Smooth muscle cell (in vitro differentiated cells): ENCODE measurements around the gene TTC21A. TPM values are rescaled to one million over a fixed set of nuclear protein-coding genes. Genes with fewer than 3 reads are reported as not detected.

Experiments
- DNase-seq: peaks from one replicate; lab custom pipeline; 2025; ENCODE audit not compliant: unreplicated experiment; lab: John Stamatoyannopoulos, UW
- H2AFZ ChIP-seq: fragments of 200-600 bp; sonication (generic); 2 replicates; pipeline ENCODE4 v1.6.0; 2016; ENCODE audit warnings: antibody characterized with exemption, low read depth, mild to moderate bottlenecking
- H3F3A ChIP-seq: fragments of 200-600 bp; sonication (generic); 2 replicates; pipeline ENCODE4 v1.6.0; 2017; ENCODE audit warnings: antibody characterized with exemption, low read depth
- H3K27ac ChIP-seq: fragments of 200-600 bp; sonication (generic); 2 replicates; pipeline ENCODE4 v1.5.1; 2016; ENCODE audit warnings: low read depth, mild to moderate bottlenecking
- H3K27me3 ChIP-seq: fragments of 200-600 bp; sonication (generic); 2 replicates; pipeline ENCODE4 v1.6.1; 2016; ENCODE audit warnings: low read depth, mild to moderate bottlenecking
- H3K36me3 ChIP-seq: fragments of 200-600 bp; sonication (generic); 2 replicates; pipeline ENCODE4 v1.5.1; 2016; ENCODE audit warnings: low read depth
- H3K4me1 ChIP-seq: fragments of 200-600 bp; sonication (generic); 2 replicates; pipeline ENCODE4 v1.5.1; 2016; ENCODE audit warnings: low read depth
- H3K4me2 ChIP-seq: fragments of 200-600 bp; sonication (generic); 2 replicates; pipeline ENCODE4 v1.6.0; 2016; ENCODE audit warnings: mild to moderate bottlenecking
- H3K4me3 ChIP-seq: fragments of 200-600 bp; sonication (generic); 2 replicates; pipeline ENCODE4 v1.5.1; 2016; ENCODE audit warnings: mild to moderate bottlenecking
- H3K79me2 ChIP-seq: fragments of 200-600 bp; sonication (generic); 2 replicates; pipeline ENCODE4 v1.6.0; 2016; ENCODE audit warnings: low read depth, mild to moderate bottlenecking
- H3K9ac ChIP-seq: fragments of 200-600 bp; sonication (generic); 2 replicates; pipeline ENCODE4 v1.6.0; 2016; ENCODE audit warnings: low read depth
- H3K9me3 ChIP-seq: fragments of 200-600 bp; sonication (generic); replicated peaks from 2 replicates; pipeline ENCODE4 v1.5.1; 2016; ENCODE audit warnings: low read depth
- H4K20me1 ChIP-seq: fragments of 200-600 bp; sonication (generic); 2 replicates; pipeline ENCODE4 v1.6.0; 2016; ENCODE audit warnings: low read depth
- WGBS: methylation state at CpG from one replicate; pipeline ENCODE4 v1.1.7; 2016; ENCODE audit warnings: low lambda C conversion rate; 5-methylcytosine and 5-hydroxymethylcytosine counted together
- polyA plus RNA-seq: library from polyadenylated mRNA; unstranded; fragments of >200 nt; fragmentation: Nextera tagmentation; extraction: Ambion mirVana; gene quantifications from 2 replicates; pipeline ENCODE4 v1.2.1, GENCODE V29; 2016
- total RNA-seq: library from RNA; depleted of rRNA; stranded (reverse); fragments of >200 nt; gene quantifications from 2 replicates; pipeline ENCODE4 v1.2.3, GENCODE V29; 2014
- TF ChIP-seq, protein P1 (sequence below): fragments of 200-600 bp; sonication (generic); IDR thresholded peaks from 2 replicates; pipeline ENCODE4 v1.5.1; 2017; ENCODE audit warnings: borderline replicate concordance, mild to moderate bottlenecking, antibody characterized with exemption; ENCODE audit not compliant: insufficient read depth, poor library complexity, severe bottlenecking

The TTC21A gene
- total and polyA plus RNA-seq, 2 experiments from 2014 or later, result 2.3 to 10.6 TPM

- Histone ChIP-seq H3K79me2 (peaks cover 37% of the 10 kb centered on the region), H2AFZ (no peak overlapping the region), H3K27ac (peak overlapping the region; percentile 97), H3K9ac (peak overlapping the region; percentile 56), H3K4me2 (peak overlapping the region; percentile 77), H3K36me3 (no peaks in the 10 kb centered on the region), H3K27me3 (no peaks in the 10 kb centered on the region), H3K4me1 (peaks cover 27% of the 10 kb centered on the region), H4K20me1 (peaks cover 44% of the 10 kb centered on the region), H3K4me3 (peak overlapping the region; percentile 80), H3K9me3 (no peaks in the 10 kb centered on the region), H3F3A (peaks cover 34% of the 10 kb centered on the region)
- TF ChIP-seq, protein P1, sequence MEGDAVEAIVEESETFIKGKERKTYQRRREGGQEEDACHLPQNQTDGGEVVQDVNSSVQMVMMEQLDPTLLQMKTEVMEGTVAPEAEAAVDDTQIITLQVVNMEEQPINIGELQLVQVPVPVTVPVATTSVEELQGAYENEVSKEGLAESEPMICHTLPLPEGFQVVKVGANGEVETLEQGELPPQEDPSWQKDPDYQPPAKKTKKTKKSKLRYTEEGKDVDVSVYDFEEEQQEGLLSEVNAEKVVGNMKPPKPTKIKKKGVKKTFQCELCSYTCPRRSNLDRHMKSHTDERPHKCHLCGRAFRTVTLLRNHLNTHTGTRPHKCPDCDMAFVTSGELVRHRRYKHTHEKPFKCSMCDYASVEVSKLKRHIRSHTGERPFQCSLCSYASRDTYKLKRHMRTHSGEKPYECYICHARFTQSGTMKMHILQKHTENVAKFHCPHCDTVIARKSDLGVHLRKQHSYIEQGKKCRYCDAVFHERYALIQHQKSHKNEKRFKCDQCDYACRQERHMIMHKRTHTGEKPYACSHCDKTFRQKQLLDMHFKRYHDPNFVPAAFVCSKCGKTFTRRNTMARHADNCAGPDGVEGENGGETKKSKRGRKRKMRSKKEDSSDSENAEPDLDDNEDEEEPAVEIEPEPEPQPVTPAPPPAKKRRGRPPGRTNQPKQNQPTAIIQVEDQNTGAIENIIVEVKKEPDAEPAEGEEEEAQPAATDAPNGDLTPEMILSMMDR, result no peak
- no peak for DNase-seq
- WGBS, result 3% methylated on average over 4 of the region's 9 CpGs
These were observed 46.4 kb downstream of the TTC21A start for GRCh38 chr3:39153977-39154279.

- peak overlapping the region; percentile 80 for H3K4me3 ChIP-seq
These were observed 47.0 kb downstream of the TTC21A start for GRCh38 chr3:39154280-39155021.

GRCh38 chr3:39156421-39156820, 48.9 kb downstream of the TTC21A start:
- H3K27me3 ChIP-seq, result no peaks in the 10 kb centered on the region

More at GRCh38 chr3:39154280-39155021, 47.0 kb downstream of the TTC21A start:
- no peaks in the 10 kb centered on the region for H3K27me3 ChIP-seq
- DNase-seq, result no peak
- WGBS, result 14% methylated on average over 18 of the region's 18 CpGs
- H3K9me3 ChIP-seq, result no peaks in the 10 kb centered on the region
- H3K36me3 ChIP-seq, result no peaks in the 10 kb centered on the region
- H3K9ac ChIP-seq, result peak overlapping the region; percentile 56
- no peak overlapping the region for H2AFZ ChIP-seq
- H3K27ac ChIP-seq, result peak overlapping the region; percentile 97
- peaks cover 30% of the 10 kb centered on the region for H3K4me1 ChIP-seq
- peaks cover 38% of the 10 kb centered on the region for H4K20me1 ChIP-seq
- H3K4me2 ChIP-seq, result peak overlapping the region; percentile 77
- TF ChIP-seq, protein P1, result no peak
- peaks cover 32% of the 10 kb centered on the region for H3K79me2 ChIP-seq
- H3F3A ChIP-seq, result peaks cover 33% of the 10 kb centered on the region

More at GRCh38 chr3:39156421-39156820, 48.9 kb downstream of the TTC21A start:
- peaks cover 17% of the 10 kb centered on the region for H3K79me2 ChIP-seq
- WGBS, result 71% methylated on average over 4 of the region's 4 CpGs
- H3K36me3 ChIP-seq, result no peaks in the 10 kb centered on the region
- peaks cover 16% of the 10 kb centered on the region for H3F3A ChIP-seq
- peaks cover 17% of the 10 kb centered on the region for H3K4me1 ChIP-seq
- TF ChIP-seq, protein P1, result no peak
- no peak overlapping the region for H3K9ac ChIP-seq
- peak overlapping the region; percentile 33 for H3K27ac ChIP-seq
- no peaks in the 10 kb centered on the region for H3K9me3 ChIP-seq
- no peak overlapping the region for H3K4me3 ChIP-seq
- no peak for DNase-seq
- no peak overlapping the region for H3K4me2 ChIP-seq
- H4K20me1 ChIP-seq, result peaks cover 19% of the 10 kb centered on the region
- H2AFZ ChIP-seq, result peak overlapping the region; percentile 31
